Thymus (tissue), 11 donors: ENCODE measurements around the gene SARS2. TPM values are rescaled to one million over a fixed set of nuclear protein-coding genes. Genes with fewer than 3 reads are reported as not detected.
"Not testable (repeated sequence)": the region's sequence is repeated elsewhere in the genome, so short reads cannot be mapped to it uniquely, and the experiment has no call there.

ENCODE experiments used
- DNase-seq, 9 donors: peaks; one replicate each; pipeline ENCODE4 v3.0.0-alpha.2; 2013; ENCODE audit warnings: low spot score in 9 of 9, low read depth in 6 of 9, missing footprints in 1 of 9
- H3K27ac ChIP-seq, 2 donors: one replicate each; pipeline ENCODE4 v1.5.1; 2013; ENCODE audit warnings: control low read depth in 1 of 2, low read depth in 1 of 2, low read length in 1 of 2, mild to moderate bottlenecking in 1 of 2, moderate library complexity in 1 of 2
- H3K27me3 ChIP-seq, 2 donors: one replicate each; pipeline ENCODE4 v1.5.1; 2013; ENCODE audit warnings: low read length in 1 of 2; ENCODE audit not compliant: control insufficient read depth in 2 of 2, insufficient read depth in 1 of 2
- H3K36me3 ChIP-seq, 2 donors: one replicate each; pipeline ENCODE4 v1.5.1; 2013; ENCODE audit warnings: low read length in 1 of 2, mild to moderate bottlenecking in 1 of 2, moderate library complexity in 1 of 2; ENCODE audit not compliant: control insufficient read depth in 2 of 2, insufficient read depth in 2 of 2
- H3K4me1 ChIP-seq, 2 donors: one replicate each; pipeline ENCODE4 v1.5.1; 2013; ENCODE audit warnings: low read length in 2 of 2; ENCODE audit not compliant: control insufficient read depth in 2 of 2, insufficient read depth in 2 of 2
- H3K4me3 ChIP-seq, 2 donors: one replicate each; pipeline ENCODE4 v1.5.1; 2013; ENCODE audit warnings: low read length in 2 of 2, control low read depth in 1 of 2, mild to moderate bottlenecking in 1 of 2
- H3K9me3 ChIP-seq, 2 donors: one replicate each; pipeline ENCODE4 v1.5.1; 2013; ENCODE audit warnings: low read length in 1 of 2, mild to moderate bottlenecking in 1 of 2; ENCODE audit not compliant: control insufficient read depth in 2 of 2, insufficient read depth in 1 of 2
- WGBS: extraction: QIAGEN DNeasy Blood & Tissue Kit; methylation state at CpG from one replicate; pipeline ENCODE4 v1.1.7; 2013; 5-methylcytosine and 5-hydroxymethylcytosine counted together
- polyA plus RNA-seq: library from polyadenylated mRNA; stranded (reverse); fragments of 200-250 nt; gene quantifications from one replicate; pipeline ENCODE4 v1.2.3, GENCODE V29; 2013
- total RNA-seq: library from RNA; stranded (reverse); fragments of 120-200 nt; gene quantifications from one replicate; pipeline ENCODE4 v1.2.4, GENCODE V29; 2013
- donor health status: healthy.

The SARS2 gene
- total and polyA plus RNA-seq, 2 donors: 15.0 to 30.9 TPM

- Histone ChIP-seq H3K9me3 (no peaks in the 10 kb centered on the region), H3K27ac (peak overlapping the region; percentile 90 to 96), H3K27me3 (no peaks in the 10 kb centered on the region), H3K36me3 (peaks cover 2 to 16% of the 10 kb centered on the region in 2 donors), H3K4me3 (peak overlapping the region; percentile 47 to 49), H3K4me1 (peaks cover 13 to 18% of the 10 kb centered on the region in 2 donors)
- DNase-seq: no peak
- WGBS: 67% methylated on average over 16 of the region's 16 CpGs
Measured at GRCh38 chr19:38878575-38879399, 51.8 kb downstream of the SARS2 start.

- peak within 1 kb of the TSS; percentile 47 to 49 for H3K4me3 ChIP-seq
- peaks cover 0 to 16% of the 10 kb centered on the region in 2 donors for H3K36me3 ChIP-seq
- H3K27ac ChIP-seq: peak within 1 kb of the TSS; percentile 90 to 96
- H3K4me1 ChIP-seq: peaks cover 13 to 18% of the 10 kb centered on the region in 2 donors
- peak in 7 of 9 donors; percentile 48 to 82 (median 59) for DNase-seq
- H3K27me3 ChIP-seq: no peaks in the 10 kb centered on the region
- WGBS: 9% methylated on average over 11 of the region's 11 CpGs
- no peaks in the 10 kb centered on the region for H3K9me3 ChIP-seq
Measured at GRCh38 chr19:38877781-38878574, 52.6 kb downstream of the SARS2 start, which contains the start of gene RINL. RINL (minus strand) TSS chr19:38878275; CDS start chr19:38876742, 1,533 bp downstream.

GRCh38 chr19:38875656-38876395 lies 54.7 kb downstream of the SARS2 start:
- no peak for DNase-seq
- Histone ChIP-seq H3K27ac (no peak overlapping the region), H3K9me3 (no peaks in the 10 kb centered on the region), H3K36me3 (peaks cover 0 to 9% of the 10 kb centered on the region in 2 donors), H3K4me3 (no peak overlapping the region), H3K4me1 (peaks cover 13 to 18% of the 10 kb centered on the region in 2 donors), H3K27me3 (no peaks in the 10 kb centered on the region)
- 96% methylated on average over 6 of the region's 6 CpGs for WGBS

- H3K27ac ChIP-seq, H3K27me3 ChIP-seq, H3K4me3 ChIP-seq, DNase-seq, H3K36me3 ChIP-seq, H3K9me3 ChIP-seq: not testable (repeated sequence)
- H3K4me1 ChIP-seq: peaks cover 23 to 27% of the 10 kb centered on the region in 2 donors
- 98% methylated on average over 10 of the region's 10 CpGs for WGBS
Measured at GRCh38 chr19:38873400-38873799, 57.2 kb downstream of the SARS2 start.

GRCh38 chr19:38870612-38871011 lies 60.0 kb downstream of the SARS2 start:
- no peak for DNase-seq

GRCh38 chr19:38869836-38870607 lies 60.5 kb downstream of the SARS2 start:
- Histone ChIP-seq H3K4me1 (peaks cover 15 to 19% of the 10 kb centered on the region in 2 donors), H3K27me3 (peaks cover 0 to 6% of the 10 kb centered on the region in 2 donors), H3K36me3 (no peaks in the 10 kb centered on the region), H3K27ac (peak overlapping the region; percentile 17 to 84), H3K9me3 (no peaks in the 10 kb centered on the region), H3K4me3 (peak overlapping the region; percentile 52 to 55)
- peak in 8 of 9 donors; percentile 75 to 96 (median 87) for DNase-seq
- WGBS: 21% methylated on average over 62 of the region's 62 CpGs

More at GRCh38 chr19:38870612-38871011, 60.0 kb downstream of the SARS2 start:
- Histone ChIP-seq H3K27me3 (peaks cover 0 to 6% of the 10 kb centered on the region in 2 donors), H3K4me3 (peak overlapping the region in 1 of 2 donors; percentile 55), H3K36me3 (no peaks in the 10 kb centered on the region), H3K9me3 (no peaks in the 10 kb centered on the region), H3K27ac (no peak overlapping the region), H3K4me1 (peaks cover 15 to 19% of the 10 kb centered on the region in 2 donors)
- 97% methylated on average over 19 of the region's 19 CpGs for WGBS

- peak in 2 of 9 donors; percentile 12 to 38 for DNase-seq
- Histone ChIP-seq H3K27ac (peak overlapping the region in 1 of 2 donors; percentile 74), H3K27me3 (peaks cover 0 to 6% of the 10 kb centered on the region in 2 donors), H3K4me1 (peaks cover 15 to 20% of the 10 kb centered on the region in 2 donors), H3K4me3 (peak overlapping the region; percentile 52 to 55), H3K36me3 (no peaks in the 10 kb centered on the region), H3K9me3 (no peaks in the 10 kb centered on the region)
- WGBS: 5% methylated on average over 34 of the region's 34 CpGs
Measured at GRCh38 chr19:38869160-38869835, 61.3 kb downstream of the SARS2 start.

- 93% methylated on average over 6 of the region's 6 CpGs for WGBS
- Histone ChIP-seq H3K4me3 (no peak overlapping the region), H3K27ac (no peak overlapping the region), H3K27me3 (peaks cover 0 to 6% of the 10 kb centered on the region in 2 donors), H3K9me3 (no peaks in the 10 kb centered on the region), H3K36me3 (no peaks in the 10 kb centered on the region), H3K4me1 (peaks cover 15 to 21% of the 10 kb centered on the region in 2 donors)
- DNase-seq: no peak
Measured at GRCh38 chr19:38868551-38868950, 62.0 kb downstream of the SARS2 start.
